Loucy (cell line): ENCODE results near the gene CALML4.

ENCODE experiments used
- H2AFZ ChIP-seq: fragments of 200-600 bp; sonication (generic); 2 replicates; pipeline ENCODE4 v1.6.0; 2016; ENCODE audit warnings: antibody characterized with exemption, mild to moderate bottlenecking, low read length, moderate library complexity
- H3F3A ChIP-seq: fragments of 200-600 bp; 2 replicates; pipeline ENCODE4 v1.6.0; 2016; ENCODE audit warnings: antibody characterized with exemption, low read depth, mild to moderate bottlenecking
- H3K27me3 ChIP-seq: fragments of 200-600 bp; sonication (generic); 2 replicates; pipeline ENCODE4 v1.6.1; 2014; ENCODE audit warnings: low read length, mild to moderate bottlenecking; ENCODE audit not compliant: insufficient read depth, poor library complexity, severe bottlenecking
- H3K36me3 ChIP-seq: fragments of 200-600 bp; sonication (generic); 2 replicates; pipeline ENCODE4 v1.6.1; 2016; ENCODE audit warnings: low read length; ENCODE audit not compliant: insufficient read depth
- H3K4me1 ChIP-seq: fragments of 200-600 bp; sonication (generic); 2 replicates; pipeline ENCODE4 v1.5.1; 2014; ENCODE audit warnings: low read length, mild to moderate bottlenecking; ENCODE audit not compliant: insufficient read depth, poor library complexity, severe bottlenecking
- H3K4me2 ChIP-seq: fragments of 200-600 bp; sonication (generic); 2 replicates; pipeline ENCODE4 v1.6.0; 2014; ENCODE audit warnings: antibody characterized with exemption, low read length, low read depth, mild to moderate bottlenecking; ENCODE audit not compliant: poor library complexity, severe bottlenecking
- H3K4me3 ChIP-seq: fragments of 200-600 bp; sonication (generic); 2 replicates; pipeline ENCODE4 v1.5.1; 2014; ENCODE audit warnings: low read length, mild to moderate bottlenecking, mixed read lengths; ENCODE audit not compliant: poor library complexity, severe bottlenecking
- H3K79me2 ChIP-seq: fragments of 200-600 bp; sonication (generic); 2 replicates; pipeline ENCODE4 v1.6.1; 2014; ENCODE audit warnings: low read length; ENCODE audit not compliant: insufficient read depth
- H3K9ac ChIP-seq: fragments of 200-600 bp; sonication (generic); 2 replicates; pipeline ENCODE4 v1.6.0; 2014; ENCODE audit warnings: mild to moderate bottlenecking, low read depth, low read length, moderate library complexity; ENCODE audit not compliant: poor library complexity, severe bottlenecking
- H3K9me2 ChIP-seq: fragments of 200-600 bp; sonication (generic); replicated peaks from 2 replicates; pipeline ENCODE4 v1.6.1; 2016; ENCODE audit warnings: low read depth, low read length, mixed read lengths
- H3K9me3 ChIP-seq: fragments of 200-600 bp; sonication (generic); 2 replicates; pipeline ENCODE4 v1.6.1; 2014; ENCODE audit warnings: mild to moderate bottlenecking, antibody characterized with exemption, low read length, low read depth; ENCODE audit not compliant: insufficient read depth
- H4K20me1 ChIP-seq: fragments of 200-600 bp; sonication (generic); 2 replicates; pipeline ENCODE4 v1.6.0; 2014; ENCODE audit warnings: antibody characterized with exemption, low read length, mild to moderate bottlenecking; ENCODE audit not compliant: insufficient read depth, poor library complexity, severe bottlenecking
- CTCF ChIP-seq: fragments of 200-600 bp; sonication (generic); conservative IDR thresholded peaks from 2 replicates; pipeline ENCODE4 v1.5.1; 2014; ENCODE audit warnings: mild to moderate bottlenecking, antibody characterized with exemption, low read length
- EZH2phosphoT487 ChIP-seq: fragments of 200-600 bp; IDR thresholded peaks from 2 replicates; pipeline ENCODE4 v1.6.1; 2018; ENCODE audit warnings: antibody characterized with exemption, mild to moderate bottlenecking, moderate library complexity, borderline replicate concordance

The CALML4 gene

GRCh38 chr15:68244235-68244634 lies 39.1 kb upstream of the CALML4 start:
- Histone ChIP-seq H3F3A (no peaks in the 10 kb centered on the region), H3K79me2 (no peaks in the 10 kb centered on the region), H3K36me3 (no peaks in the 10 kb centered on the region), H3K9me2 (no peaks in the 10 kb centered on the region), H3K9ac (no peak overlapping the region), H4K20me1 (no peaks in the 10 kb centered on the region), H3K4me2 (no peak overlapping the region), H2AFZ (no peak overlapping the region), H3K4me1 (no peaks in the 10 kb centered on the region), H3K9me3 (peaks cover 7% of the 10 kb centered on the region; the same call in 1 of the 2 replicates), H3K4me3 (no peak overlapping the region), H3K27me3 (no peaks in the 10 kb centered on the region)
- TF ChIP-seq CTCF (no peak), EZH2phosphoT487 (no peak)

GRCh38 chr15:68241088-68241935 lies 36.2 kb upstream of the CALML4 start:
- Histone ChIP-seq H3K4me3 (no peak overlapping the region), H4K20me1 (no peaks in the 10 kb centered on the region), H3F3A (no peaks in the 10 kb centered on the region), H3K36me3 (no peaks in the 10 kb centered on the region), H3K79me2 (no peaks in the 10 kb centered on the region), H3K9me2 (no peaks in the 10 kb centered on the region), H3K4me2 (no peak overlapping the region), H3K9me3 (peaks cover 7% of the 10 kb centered on the region; the same call in 1 of the 2 replicates), H2AFZ (no peak overlapping the region), H3K9ac (no peak overlapping the region), H3K4me1 (no peaks in the 10 kb centered on the region), H3K27me3 (no peaks in the 10 kb centered on the region)
- TF ChIP-seq CTCF (no peak), EZH2phosphoT487 (no peak)

- Histone ChIP-seq H3K27me3 (no peaks in the 10 kb centered on the region), H3K4me2 (no peak overlapping the region), H2AFZ (no peak overlapping the region), H3K9me3 (0 out of 2 replicates have a peak, but pooled peaks cover under 1% of the 10 kb centered on the region), H3K36me3 (no peaks in the 10 kb centered on the region), H3K9me2 (no peaks in the 10 kb centered on the region), H4K20me1 (no peaks in the 10 kb centered on the region), H3K9ac (no peak overlapping the region), H3K79me2 (no peaks in the 10 kb centered on the region), H3K4me1 (no peaks in the 10 kb centered on the region), H3K4me3 (no peak overlapping the region), H3F3A (no peaks in the 10 kb centered on the region)
- TF ChIP-seq CTCF (no peak), EZH2phosphoT487 (no peak)
These were observed 33.9 kb upstream of the CALML4 start for GRCh38 chr15:68239025-68239424.
